ENCODE results near the gene CACNA2D4.

Gene CACNA2D4

GRCh38 chr12:1870998-1871917, 47.2 kb downstream of the CACNA2D4 start:
- DNase-seq (ENCODE audit: low read depth in 2 of 2), result no peak

GRCh38 chr12:1870086-1870485, 48.4 kb downstream of the CACNA2D4 start:
- no peak for DNase-seq (ENCODE audit: low read depth in 2 of 2)

GRCh38 chr12:1869145-1869544, 49.3 kb downstream of the CACNA2D4 start:
- DNase-seq (ENCODE audit: low read depth in 2 of 2), result no peak

GRCh38 chr12:1865284-1865866, 53.1 kb downstream of the CACNA2D4 start:
- no peak for DNase-seq (ENCODE audit: low read depth in 2 of 2)

GRCh38 chr12:1864867-1865266, 53.6 kb downstream of the CACNA2D4 start:
- DNase-seq (ENCODE audit: low read depth in 2 of 2), result no peak

- DNase-seq (ENCODE audit: low read depth in 2 of 2), result no peak
Measured at GRCh38 chr12:1864456-1864855, 54.0 kb downstream of the CACNA2D4 start.

GRCh38 chr12:1863823-1864222, 54.6 kb downstream of the CACNA2D4 start:
- DNase-seq (ENCODE audit: low read depth in 2 of 2), result no peak

GRCh38 chr12:1862973-1863372, 55.5 kb downstream of the CACNA2D4 start:
- no peak for DNase-seq (ENCODE audit: low read depth in 2 of 2)

GRCh38 chr12:1859643-1860042, 58.8 kb downstream of the CACNA2D4 start:
- DNase-seq (ENCODE audit: low read depth in 2 of 2), result no peak

- no peak for DNase-seq (ENCODE audit: low read depth in 2 of 2)
Measured at GRCh38 chr12:1858456-1858855, 60.0 kb downstream of the CACNA2D4 start.

- DNase-seq (ENCODE audit: low read depth in 2 of 2), result no peak
Measured at GRCh38 chr12:1857821-1858220, 60.6 kb downstream of the CACNA2D4 start.

- DNase-seq (ENCODE audit: low read depth in 2 of 2), result no peak
Measured at GRCh38 chr12:1857086-1857485, 61.4 kb downstream of the CACNA2D4 start.

GRCh38 chr12:1855241-1855640, 63.2 kb downstream of the CACNA2D4 start:
- no peak for DNase-seq (ENCODE audit: low read depth in 2 of 2)

GRCh38 chr12:1853716-1854115, 64.7 kb downstream of the CACNA2D4 start:
- DNase-seq (ENCODE audit: low read depth in 2 of 2), result no peak

GRCh38 chr12:1852076-1852475, 66.4 kb downstream of the CACNA2D4 start:
- no peak for DNase-seq (ENCODE audit: low read depth in 2 of 2)

GRCh38 chr12:1851151-1851701, 67.2 kb downstream of the CACNA2D4 start:
- no peak for DNase-seq (ENCODE audit: low read depth in 2 of 2)

GRCh38 chr12:1848745-1849144, 69.7 kb downstream of the CACNA2D4 start:
- no peak for DNase-seq (ENCODE audit: low read depth in 2 of 2)

- no peak for DNase-seq (ENCODE audit: low read depth in 2 of 2)
Measured at GRCh38 chr12:1848146-1848545, 70.3 kb downstream of the CACNA2D4 start.

- DNase-seq (ENCODE audit: low read depth in 2 of 2), result no peak
Measured at GRCh38 chr12:1847411-1847810, 71.0 kb downstream of the CACNA2D4 start.

- DNase-seq (ENCODE audit: low read depth in 2 of 2), result no peak
Measured at GRCh38 chr12:1846421-1847405, 71.7 kb downstream of the CACNA2D4 start.

- no peak for DNase-seq (ENCODE audit: low read depth in 2 of 2)
Measured at GRCh38 chr12:1845886-1846285, 72.6 kb downstream of the CACNA2D4 start.

- DNase-seq (ENCODE audit: low read depth in 2 of 2), result no peak
Measured at GRCh38 chr12:1845427-1845826, 73.0 kb downstream of the CACNA2D4 start.
